Lung microvascular endothelial cell (primary cell): ENCODE results near the gene S100A13. TPM values are rescaled to one million over a fixed set of nuclear protein-coding genes. Genes with fewer than 3 reads are reported as not detected.
A peak's percentile ranks its signal among the peaks of the same experiment; 100 is the strongest.
"Not testable (repeated sequence)": the region's sequence is repeated elsewhere in the genome, so short reads cannot be mapped to it uniquely, and the experiment has no call there.

ENCODE experiments used
- DNase-seq, 2 donors: peaks; one replicate each; pipeline versions ENCODE4 v3.0.0 to v3.0.0-alpha.2; 2010; ENCODE audit warnings: low read depth in 2 of 2
- total RNA-seq: library from RNA; depleted of rRNA; stranded (reverse); fragments of >200 nt; gene quantifications from 2 replicates; pipeline ENCODE4 v1.2.1, GENCODE V29; 2014

S100A13 gene
- total RNA-seq, 1 donor from 2014 or later, result 89.7 TPM

DNA sequence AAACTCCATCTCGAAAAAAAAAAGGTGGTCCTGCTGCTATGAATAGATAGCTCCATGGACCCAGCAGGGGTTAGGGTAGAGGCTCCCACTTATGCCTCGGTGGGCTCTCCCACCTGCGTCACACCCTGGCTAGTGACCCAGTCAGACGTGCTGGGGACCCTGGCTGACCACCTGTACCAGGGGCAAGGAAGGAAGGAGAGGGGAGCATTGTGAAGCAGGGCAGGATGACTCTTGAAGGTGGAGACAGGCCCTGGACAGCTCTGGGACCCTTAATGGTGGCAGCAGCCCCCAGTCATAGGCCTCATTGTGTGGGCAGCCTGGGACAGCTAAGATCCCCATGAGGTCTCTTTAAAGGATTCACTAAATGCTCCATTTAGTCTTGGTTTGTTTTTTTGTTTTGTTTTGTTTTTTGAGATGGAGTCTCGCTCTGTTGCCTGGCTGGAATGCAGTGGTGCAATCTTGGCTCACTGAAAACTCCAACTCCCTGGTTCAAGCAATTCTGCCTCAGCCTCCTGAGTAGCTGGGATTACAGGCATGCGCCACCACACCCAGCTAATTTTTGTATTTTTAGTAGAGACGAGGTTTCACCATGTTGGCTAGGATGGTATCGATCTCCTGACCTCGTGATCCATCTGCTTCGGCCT, 20.8 kb upstream of the S100A13 start:
- no peak for DNase-seq

DNA sequence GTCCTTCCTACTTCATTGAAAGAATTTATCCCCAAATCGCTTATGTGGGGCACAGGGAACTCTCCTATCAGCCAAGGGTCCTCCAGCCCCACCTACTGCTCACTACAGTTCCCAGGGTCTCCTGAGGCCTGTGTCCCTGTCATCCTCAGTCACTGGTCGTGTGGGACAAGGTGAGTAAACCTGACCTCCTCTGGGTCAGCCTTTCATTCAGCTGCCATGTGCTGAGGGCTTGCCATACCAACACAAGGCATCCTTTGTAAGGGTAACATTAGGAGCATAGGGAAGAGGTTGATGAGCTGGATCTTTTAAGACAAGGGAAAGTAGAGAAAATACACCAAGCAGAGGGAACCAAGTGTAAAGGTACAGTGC, 20.0 kb upstream of the S100A13 start:
- DNase-seq, result no peak

DNA sequence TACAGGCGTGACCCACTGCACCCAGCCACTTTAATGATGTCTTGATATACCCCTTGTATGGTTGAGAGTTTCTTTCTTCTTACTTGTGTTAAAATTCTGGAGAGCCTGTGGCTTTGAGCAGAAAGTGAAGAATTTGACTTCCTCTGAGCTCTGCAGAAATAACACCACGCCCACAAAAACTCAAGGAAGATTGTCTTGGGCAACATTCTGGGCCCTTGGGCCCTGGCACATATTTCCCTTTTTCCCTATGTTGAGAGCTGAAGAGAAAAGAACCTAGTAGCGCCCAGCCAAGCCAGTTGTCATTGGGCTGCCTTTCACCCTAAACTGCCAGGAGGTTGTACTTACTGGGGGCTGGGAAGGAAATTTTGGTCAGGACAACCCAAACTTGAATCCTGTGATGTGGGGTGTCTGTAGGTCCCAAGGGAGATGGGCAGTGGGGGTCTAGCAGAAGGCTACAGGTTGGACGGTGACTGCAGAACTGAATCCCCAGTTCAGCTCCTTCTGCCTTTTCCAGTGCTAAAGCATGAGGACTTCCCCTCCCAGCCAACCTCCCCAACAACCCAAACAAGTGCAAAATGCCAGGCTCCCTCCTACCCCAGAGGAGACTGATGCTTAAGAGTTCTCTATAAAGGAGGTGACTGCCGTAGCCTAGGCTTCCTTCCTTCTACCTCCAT, 19.5 kb upstream of the S100A13 start:
- DNase-seq, result no peak

- no peak for DNase-seq
Observed at GRCh38 chr1:153643816-153644215, 16.5 kb upstream of the S100A13 start.

DNA sequence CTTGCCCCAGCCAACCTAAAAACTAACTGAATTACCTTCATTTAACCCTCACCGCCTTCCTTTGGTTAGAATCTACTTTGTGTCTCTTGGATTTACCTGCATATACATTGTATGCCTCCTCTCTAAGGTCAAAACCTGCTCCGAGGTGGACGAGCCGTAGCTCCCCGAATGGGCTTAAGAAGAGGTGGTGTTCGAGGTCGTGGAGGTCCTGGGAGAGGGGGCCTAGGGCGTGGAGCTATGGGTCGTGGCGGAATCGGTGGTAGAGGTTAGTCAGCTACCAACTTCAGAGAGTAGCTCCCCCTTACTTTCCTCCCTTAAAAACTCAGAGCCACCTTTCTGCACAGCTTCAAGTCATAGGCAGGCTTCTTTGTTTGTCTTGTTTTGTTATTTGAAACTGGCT, 15.8 kb upstream of the S100A13 start:
- no peak for DNase-seq

- DNase-seq, result no peak
Observed at GRCh38 chr1:153642161-153642560, 14.9 kb upstream of the S100A13 start.

- no peak for DNase-seq
Observed at GRCh38 chr1:153640861-153641260, 13.6 kb upstream of the S100A13 start.

- DNase-seq, result not testable (repeated sequence)
Observed at GRCh38 chr1:153640213-153640612, 12.9 kb upstream of the S100A13 start.

- no peak for DNase-seq
Observed at GRCh38 chr1:153639280-153639679, 12.0 kb upstream of the S100A13 start.

DNA sequence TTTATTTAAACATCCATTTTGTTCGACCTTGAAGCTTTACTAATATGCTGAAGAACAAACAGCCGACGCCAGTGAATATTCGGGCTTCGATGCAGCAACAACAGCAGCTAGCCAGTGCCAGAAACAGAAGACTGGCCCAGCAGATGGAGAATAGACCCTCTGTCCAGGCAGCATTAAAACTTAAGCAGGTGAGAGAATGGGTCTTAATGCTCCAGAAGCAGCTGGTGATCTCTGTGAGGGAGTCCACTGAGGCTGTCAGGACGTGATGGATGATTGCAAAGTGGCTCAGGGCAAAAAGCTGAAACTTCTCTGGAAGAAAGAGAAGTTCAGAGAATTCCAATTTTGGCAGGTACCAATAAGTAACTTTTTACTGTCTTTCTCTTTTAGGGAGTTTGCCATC, 11.0 kb upstream of the S100A13 start:
- DNase-seq, result no peak

- no peak for DNase-seq
Observed at GRCh38 chr1:153636312-153636711, 9.0 kb upstream of the S100A13 start.

DNA sequence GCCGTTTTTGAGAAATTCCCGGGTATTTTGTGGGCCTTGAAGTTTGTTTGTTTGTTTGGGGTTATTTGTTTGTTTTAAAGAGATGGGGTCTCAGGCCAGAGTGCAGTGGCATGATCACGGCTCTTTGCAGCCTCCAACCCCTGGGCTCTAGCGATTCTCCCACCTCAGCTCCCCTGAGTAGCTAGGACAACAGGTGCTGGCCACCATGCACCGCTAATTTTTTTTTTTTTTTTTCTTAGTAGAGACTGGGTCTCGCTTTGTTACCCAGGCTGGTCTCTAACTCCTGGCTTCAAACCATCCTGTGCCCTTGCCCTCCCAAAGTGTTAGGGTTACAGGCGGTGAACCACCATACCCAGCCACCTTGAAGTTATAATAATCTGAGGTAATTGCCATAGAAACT, 8.6 kb upstream of the S100A13 start:
- DNase-seq, result no peak

DNA sequence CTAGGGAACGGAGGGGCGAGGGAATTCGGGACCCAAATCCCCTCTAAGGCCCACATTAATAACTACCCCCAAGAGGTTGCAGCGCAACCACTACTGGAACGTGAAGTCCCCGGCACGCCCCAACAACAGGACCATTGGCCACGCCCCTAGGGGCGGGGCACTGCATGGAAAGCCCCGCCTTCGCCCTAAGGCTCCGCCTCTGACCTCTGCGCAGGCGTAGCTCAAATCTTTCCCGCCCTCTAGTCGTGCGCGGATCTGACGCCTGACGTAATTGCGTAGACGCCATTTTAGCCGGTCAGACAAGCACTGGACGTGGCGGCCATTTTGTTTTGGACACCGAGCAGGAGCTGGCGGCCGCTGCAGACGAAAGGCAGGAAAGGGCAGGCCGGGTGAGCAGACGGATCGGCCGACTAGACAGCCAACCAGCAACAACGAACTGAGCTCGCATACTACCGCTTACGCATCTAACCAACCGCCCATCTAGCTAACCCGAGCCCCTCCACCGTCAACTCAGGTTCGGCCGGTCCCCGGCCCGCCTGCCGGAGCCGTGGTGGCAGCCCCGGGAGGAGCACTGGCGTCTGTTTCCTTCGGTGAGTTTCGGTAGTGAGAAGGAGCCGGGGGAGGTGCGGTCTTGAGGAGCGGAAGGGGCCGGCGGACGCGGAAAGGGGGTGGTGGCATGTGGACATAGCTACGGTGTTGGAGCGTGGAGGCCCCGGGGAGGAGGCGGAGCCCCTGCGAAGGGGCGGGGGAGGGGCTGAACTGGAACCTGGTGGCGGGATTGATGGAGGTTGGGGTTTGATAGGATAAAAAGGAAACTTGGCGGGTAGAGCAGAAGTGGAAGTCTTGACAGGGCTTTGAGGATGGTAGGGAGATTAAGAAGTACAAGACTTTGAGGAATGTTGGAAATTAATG, 6.7 kb upstream of the S100A13 start, which contains the start of gene CHTOP:
CHTOP (plus strand) TSS at position 313 of the 912 bp plus-strand sequence. CDS start 2,523 bp downstream, outside the sequence.
- peak; percentile 99 to 100 for DNase-seq

GRCh38 chr1:153633161-153633753, 6.0 kb upstream of the S100A13 start:
- DNase-seq, result no peak

- no peak for DNase-seq
Observed at GRCh38 chr1:153631047-153632022, 4.0 kb upstream of the S100A13 start.

DNA sequence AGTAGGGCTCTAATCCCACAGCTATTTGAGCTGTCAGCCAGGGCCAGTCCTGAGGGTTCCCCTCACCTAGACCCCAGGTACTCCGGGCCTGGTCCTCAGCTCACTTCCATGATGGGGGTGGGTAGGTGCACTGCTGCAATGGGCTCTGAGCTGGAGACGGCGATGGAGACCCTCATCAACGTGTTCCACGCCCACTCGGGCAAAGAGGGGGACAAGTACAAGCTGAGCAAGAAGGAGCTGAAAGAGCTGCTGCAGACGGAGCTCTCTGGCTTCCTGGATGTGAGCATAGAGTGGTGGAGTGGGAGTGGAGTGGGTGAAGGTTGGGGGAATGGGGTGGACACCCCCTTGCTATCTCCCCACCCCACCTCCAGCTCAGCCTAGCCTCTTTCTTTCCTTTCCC, 3.1 kb upstream of the S100A13 start:
- DNase-seq, result no peak

GRCh38 chr1:153629971-153630370, 2.7 kb upstream of the S100A13 start:
- no peak for DNase-seq

DNA sequence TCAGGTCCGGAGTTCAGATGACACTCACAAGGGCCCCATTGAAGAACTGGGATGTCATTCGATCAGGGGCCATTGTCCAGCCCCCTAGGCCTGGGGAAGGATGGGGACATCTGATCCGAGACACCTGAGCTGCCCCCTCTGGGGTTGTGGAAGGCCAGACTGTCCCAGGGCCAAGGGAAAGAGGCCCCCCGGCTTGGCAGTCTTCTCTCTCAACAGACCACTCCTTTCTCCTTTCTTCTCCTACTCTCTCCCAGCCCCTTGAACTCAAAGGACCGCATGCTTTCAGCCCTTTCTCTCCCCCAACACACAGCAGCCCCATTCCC, 2.0 kb upstream of the S100A13 start:
- no peak for DNase-seq

DNA sequence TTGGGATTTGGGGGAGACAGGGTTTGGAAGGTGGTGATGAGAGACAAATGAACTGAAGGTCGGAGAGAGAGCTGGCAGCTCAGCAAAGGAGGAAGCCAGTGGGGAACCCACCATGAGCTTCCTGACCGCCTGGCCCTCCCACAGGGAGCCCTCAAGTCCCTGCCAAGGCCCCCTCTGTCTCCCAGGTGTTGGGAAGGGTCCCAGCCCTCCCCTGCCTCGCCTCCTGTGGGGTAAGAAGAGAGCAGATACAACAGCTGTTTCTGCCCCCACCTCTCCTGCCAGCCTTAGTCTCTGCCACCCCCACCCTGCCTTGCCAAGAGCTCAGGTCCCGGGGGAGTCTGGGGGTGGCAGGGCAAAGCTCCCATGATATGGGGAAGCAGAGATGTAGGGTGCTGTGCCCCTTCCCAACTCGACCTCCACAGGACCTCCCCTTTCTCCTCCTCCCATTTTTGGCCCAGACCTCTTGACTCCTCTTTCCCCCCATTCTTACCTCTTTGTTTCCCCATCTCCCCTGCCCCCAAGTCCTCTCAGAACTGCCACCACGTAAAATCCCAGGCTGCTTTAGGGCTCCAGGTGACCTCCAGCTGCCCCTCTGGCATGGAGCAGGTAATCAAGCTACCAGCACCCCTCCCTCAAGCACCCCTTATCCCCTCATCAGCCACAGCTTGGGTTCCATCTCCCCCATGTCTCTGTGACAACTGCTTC, 1.5 kb upstream of the S100A13 start:
- no peak for DNase-seq
